SK-N-SH treated with all-trans-retinoic acid at 6 μM for 48 hours (cell line): Measurements from ENCODE around the gene GPSM3.

Source experiments
- ATAC-seq: fragments of 200-7000 bp; cut with Tn5 transposase; 3 replicates; pipeline ENCODE4 v1.9.1; 2020; ENCODE audit warnings: mild to moderate bottlenecking, moderate library complexity
- ARNTL ChIP-seq: fragments of 450-650 bp; formaldehyde crosslinking; IDR thresholded peaks from 2 replicates; pipeline ENCODE4 v1.5.0; 2020; ENCODE audit warnings: low read depth, mild to moderate bottlenecking, moderate library complexity, borderline replicate concordance
- BACH2 ChIP-seq: fragments of 250-450 bp; sonication (Bioruptor Pico); IDR thresholded peaks from 2 replicates; pipeline ENCODE4 v1.9.0; 2021; ENCODE audit warnings: mild to moderate bottlenecking, borderline replicate concordance
- CSDC2 ChIP-seq: fragments of 250-450 bp; sonication (Bioruptor Pico); IDR thresholded peaks from 2 replicates; pipeline ENCODE4 v1.5.0; 2020; ENCODE audit warnings: mild to moderate bottlenecking, moderate library complexity
- ESRRG ChIP-seq: fragments of 250-450 bp; sonication (Bioruptor Pico); IDR thresholded peaks from 2 replicates; pipeline ENCODE4 v1.6.1; 2021; ENCODE audit warnings: mild to moderate bottlenecking
- GLIS3 ChIP-seq: fragments of 250-450 bp; sonication (Bioruptor Pico); IDR thresholded peaks from 2 replicates; pipeline ENCODE4 v1.5.0; 2020; ENCODE audit warnings: mild to moderate bottlenecking, moderate library complexity
- ISL1 ChIP-seq: fragments of 250-450 bp; sonication (Bioruptor Pico); IDR thresholded peaks from 2 replicates; pipeline ENCODE4 v2.1.2; 2022; ENCODE audit warnings: mild to moderate bottlenecking, moderate library complexity
- OSR1 ChIP-seq: fragments of 250-450 bp; sonication (Bioruptor Pico); IDR thresholded peaks from 2 replicates; pipeline ENCODE4 v1.8.0; 2022; ENCODE audit warnings: moderate library complexity, mild to moderate bottlenecking, inconsistent platforms
- PPARA ChIP-seq: fragments of 250-450 bp; sonication (Bioruptor Pico); IDR thresholded peaks from 2 replicates; pipeline ENCODE4 v1.5.0; 2020; ENCODE audit warnings: mild to moderate bottlenecking, borderline replicate concordance
- RARB ChIP-seq: fragments of 250-450 bp; sonication (Bioruptor Pico); IDR thresholded peaks from 2 replicates; pipeline ENCODE4 v1.8.0; 2021; ENCODE audit warnings: mild to moderate bottlenecking, moderate library complexity
- SNAI2 ChIP-seq: fragments of 250-450 bp; sonication (Bioruptor Pico); IDR thresholded peaks from 2 replicates; pipeline ENCODE4 v1.5.0; 2020; ENCODE audit warnings: mild to moderate bottlenecking, moderate library complexity
- TCF4 ChIP-seq: fragments of 250-450 bp; sonication (Bioruptor Pico); IDR thresholded peaks from 2 replicates; pipeline ENCODE4 v1.8.0; 2021; ENCODE audit warnings: mild to moderate bottlenecking, moderate library complexity, borderline replicate concordance
- TOX ChIP-seq: fragments of 250-450 bp; sonication (Bioruptor Pico); IDR thresholded peaks from 2 replicates; pipeline ENCODE4 v1.8.0; 2021; ENCODE audit warnings: mild to moderate bottlenecking, moderate library complexity, borderline replicate concordance
- ZC3H10 ChIP-seq: fragments of 250-450 bp; sonication (Bioruptor Pico); IDR thresholded peaks from 2 replicates; pipeline ENCODE4 v1.5.1; 2021; ENCODE audit warnings: mild to moderate bottlenecking, moderate library complexity
- ZFP3 ChIP-seq: fragments of 250-450 bp; sonication (Bioruptor Pico); IDR thresholded peaks from 2 replicates; pipeline ENCODE4 v1.5.0; 2020; ENCODE audit warnings: mild to moderate bottlenecking, moderate library complexity
- ZNF565 ChIP-seq: fragments of 450-650 bp; formaldehyde crosslinking; conservative IDR thresholded peaks from 2 replicates; pipeline ENCODE4 v1.5.0; 2020; ENCODE audit warnings: low read depth, mild to moderate bottlenecking, moderate library complexity
- ZNF70 ChIP-seq: fragments of 450-650 bp; formaldehyde crosslinking; IDR thresholded peaks from 2 replicates; pipeline ENCODE4 v1.5.0; 2020; ENCODE audit warnings: mild to moderate bottlenecking, moderate library complexity
- ZNF8 ChIP-seq: fragments of 450-650 bp; formaldehyde crosslinking; IDR thresholded peaks from 2 replicates; pipeline ENCODE4 v1.5.0; 2020; ENCODE audit warnings: mild to moderate bottlenecking, moderate library complexity
- TF ChIP-seq, protein P1 (sequence below): fragments of 250-450 bp; sonication (Bioruptor Pico); IDR thresholded peaks from 2 replicates; pipeline ENCODE4 v1.8.0; 2020; ENCODE audit warnings: mild to moderate bottlenecking, moderate library complexity, borderline replicate concordance
- TF ChIP-seq, protein P2 (sequence below): fragments of 250-450 bp; sonication (Bioruptor Pico); IDR thresholded peaks from 2 replicates; pipeline ENCODE4 v1.5.1; 2021; ENCODE audit warnings: mild to moderate bottlenecking, moderate library complexity
- TF ChIP-seq, protein P3 (sequence below): fragments of 250-450 bp; sonication (Bioruptor Pico); IDR thresholded peaks from 2 replicates; pipeline ENCODE4 v1.5.1; 2020; ENCODE audit warnings: low read depth, mild to moderate bottlenecking, moderate library complexity
- TF ChIP-seq, protein P4 (sequence below): fragments of 250-450 bp; sonication (Bioruptor Pico); IDR thresholded peaks from 2 replicates; pipeline ENCODE4 v1.5.0; 2020; ENCODE audit warnings: mild to moderate bottlenecking, moderate library complexity

The GPSM3 gene

DNA sequence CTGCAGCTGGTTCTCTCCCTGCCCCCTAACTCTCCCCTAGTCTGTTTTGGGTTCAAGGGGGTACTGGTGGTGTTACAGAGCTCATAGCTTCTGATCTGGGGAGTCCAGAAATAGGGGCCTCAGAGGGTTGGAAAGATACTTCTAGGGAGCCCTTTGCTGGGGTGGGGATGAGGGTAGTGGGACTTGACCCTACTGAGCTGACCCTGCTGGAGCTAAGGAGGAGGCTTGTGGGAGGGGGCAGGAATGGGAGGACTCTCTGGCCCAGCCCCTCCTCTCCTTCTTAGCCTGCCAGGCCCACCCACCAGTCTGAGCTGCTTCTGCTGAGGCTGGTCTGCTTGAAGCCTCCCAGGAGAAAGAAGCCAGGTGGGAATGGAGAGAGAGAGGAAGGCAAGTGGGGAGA is 28.1 kb downstream of the GPSM3 start, which contains the start of gene EGFL8:
Gene EGFL8, plus strand, starts transcription at position 301 of the 400 bp plus-strand sequence. CDS start 1,571 bp downstream, outside the sequence.
- ATAC-seq, result no peak
- no peak for TF ChIP-seq ZC3H10 (CRISPR knock-in tag)
- no peak for TF ChIP-seq TCF4

DNA sequence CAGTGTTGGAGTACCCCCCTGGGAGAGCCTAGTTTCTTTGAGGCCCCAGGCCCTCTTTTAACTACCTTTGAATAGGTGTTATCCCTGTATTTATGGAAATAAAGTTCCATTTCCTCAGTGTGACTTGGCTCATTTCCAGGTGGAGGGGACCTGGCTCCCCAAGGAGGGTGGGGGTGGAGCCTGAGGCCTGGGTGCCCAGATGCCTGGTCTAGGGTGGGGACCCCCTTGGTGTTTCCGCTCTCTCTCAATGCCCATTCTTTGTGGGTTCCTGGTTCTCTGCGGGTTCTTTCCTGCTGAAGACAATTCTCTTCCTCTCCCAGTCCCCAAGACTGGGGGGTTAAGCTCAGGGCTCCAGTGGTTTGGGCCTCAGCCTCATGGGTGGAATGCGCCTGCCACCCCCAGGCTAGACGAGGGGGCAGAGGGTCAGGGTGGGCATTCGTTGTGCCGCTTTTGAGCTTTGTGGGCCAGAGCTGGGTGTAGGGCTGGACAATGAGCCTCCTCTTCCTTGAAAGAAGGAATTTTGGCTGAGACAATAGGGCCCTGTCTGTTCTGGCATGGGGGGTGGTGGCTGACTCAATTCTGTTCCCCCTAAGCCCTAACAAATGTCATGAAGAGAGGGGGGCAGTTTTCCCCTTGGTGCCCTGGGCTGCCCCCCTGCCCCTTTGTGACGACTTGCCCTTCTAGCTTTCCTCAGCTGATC is 28.7 kb downstream of the GPSM3 start:
- ATAC-seq, result no peak
- TF ChIP-seq RARB (CRISPR knock-in tag) (no peak), ISL1 (CRISPR knock-in tag) (no peak), TOX (CRISPR knock-in tag) (no peak), CSDC2 (CRISPR knock-in tag) (no peak), ESRRG (CRISPR knock-in tag) (no peak), PPARA (CRISPR knock-in tag) (no peak), OSR1 (no peak), SNAI2 (CRISPR knock-in tag) (no peak), ZNF70 (CRISPR knock-in tag) (no peak), ARNTL (CRISPR knock-in tag) (no peak), ZC3H10 (CRISPR knock-in tag) (no peak), ZNF8 (CRISPR knock-in tag) (no peak)
- TF ChIP-seq, protein P1, sequence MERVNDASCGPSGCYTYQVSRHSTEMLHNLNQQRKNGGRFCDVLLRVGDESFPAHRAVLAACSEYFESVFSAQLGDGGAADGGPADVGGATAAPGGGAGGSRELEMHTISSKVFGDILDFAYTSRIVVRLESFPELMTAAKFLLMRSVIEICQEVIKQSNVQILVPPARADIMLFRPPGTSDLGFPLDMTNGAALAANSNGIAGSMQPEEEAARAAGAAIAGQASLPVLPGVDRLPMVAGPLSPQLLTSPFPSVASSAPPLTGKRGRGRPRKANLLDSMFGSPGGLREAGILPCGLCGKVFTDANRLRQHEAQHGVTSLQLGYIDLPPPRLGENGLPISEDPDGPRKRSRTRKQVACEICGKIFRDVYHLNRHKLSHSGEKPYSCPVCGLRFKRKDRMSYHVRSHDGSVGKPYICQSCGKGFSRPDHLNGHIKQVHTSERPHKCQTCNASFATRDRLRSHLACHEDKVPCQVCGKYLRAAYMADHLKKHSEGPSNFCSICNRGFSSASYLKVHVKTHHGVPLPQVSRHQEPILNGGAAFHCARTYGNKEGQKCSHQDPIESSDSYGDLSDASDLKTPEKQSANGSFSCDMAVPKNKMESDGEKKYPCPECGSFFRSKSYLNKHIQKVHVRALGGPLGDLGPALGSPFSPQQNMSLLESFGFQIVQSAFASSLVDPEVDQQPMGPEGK (CRISPR knock-in tag), result no peak
- TF ChIP-seq, protein P2, sequence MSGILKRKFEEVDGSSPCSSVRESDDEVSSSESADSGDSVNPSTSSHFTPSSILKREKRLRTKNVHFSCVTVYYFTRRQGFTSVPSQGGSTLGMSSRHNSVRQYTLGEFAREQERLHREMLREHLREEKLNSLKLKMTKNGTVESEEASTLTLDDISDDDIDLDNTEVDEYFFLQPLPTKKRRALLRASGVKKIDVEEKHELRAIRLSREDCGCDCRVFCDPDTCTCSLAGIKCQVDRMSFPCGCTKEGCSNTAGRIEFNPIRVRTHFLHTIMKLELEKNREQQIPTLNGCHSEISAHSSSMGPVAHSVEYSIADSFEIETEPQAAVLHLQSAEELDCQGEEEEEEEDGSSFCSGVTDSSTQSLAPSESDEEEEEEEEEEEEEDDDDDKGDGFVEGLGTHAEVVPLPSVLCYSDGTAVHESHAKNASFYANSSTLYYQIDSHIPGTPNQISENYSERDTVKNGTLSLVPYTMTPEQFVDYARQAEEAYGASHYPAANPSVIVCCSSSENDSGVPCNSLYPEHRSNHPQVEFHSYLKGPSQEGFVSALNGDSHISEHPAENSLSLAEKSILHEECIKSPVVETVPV (CRISPR knock-in tag), result no peak
- TF ChIP-seq, protein P3, sequence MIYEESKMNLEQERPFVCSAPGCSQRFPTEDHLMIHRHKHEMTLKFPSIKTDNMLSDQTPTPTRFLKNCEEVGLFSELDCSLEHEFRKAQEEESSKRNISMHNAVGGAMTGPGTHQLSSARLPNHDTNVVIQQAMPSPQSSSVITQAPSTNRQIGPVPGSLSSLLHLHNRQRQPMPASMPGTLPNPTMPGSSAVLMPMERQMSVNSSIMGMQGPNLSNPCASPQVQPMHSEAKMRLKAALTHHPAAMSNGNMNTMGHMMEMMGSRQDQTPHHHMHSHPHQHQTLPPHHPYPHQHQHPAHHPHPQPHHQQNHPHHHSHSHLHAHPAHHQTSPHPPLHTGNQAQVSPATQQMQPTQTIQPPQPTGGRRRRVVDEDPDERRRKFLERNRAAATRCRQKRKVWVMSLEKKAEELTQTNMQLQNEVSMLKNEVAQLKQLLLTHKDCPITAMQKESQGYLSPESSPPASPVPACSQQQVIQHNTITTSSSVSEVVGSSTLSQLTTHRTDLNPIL (CRISPR knock-in tag), result no peak
- TF ChIP-seq, protein P4, sequence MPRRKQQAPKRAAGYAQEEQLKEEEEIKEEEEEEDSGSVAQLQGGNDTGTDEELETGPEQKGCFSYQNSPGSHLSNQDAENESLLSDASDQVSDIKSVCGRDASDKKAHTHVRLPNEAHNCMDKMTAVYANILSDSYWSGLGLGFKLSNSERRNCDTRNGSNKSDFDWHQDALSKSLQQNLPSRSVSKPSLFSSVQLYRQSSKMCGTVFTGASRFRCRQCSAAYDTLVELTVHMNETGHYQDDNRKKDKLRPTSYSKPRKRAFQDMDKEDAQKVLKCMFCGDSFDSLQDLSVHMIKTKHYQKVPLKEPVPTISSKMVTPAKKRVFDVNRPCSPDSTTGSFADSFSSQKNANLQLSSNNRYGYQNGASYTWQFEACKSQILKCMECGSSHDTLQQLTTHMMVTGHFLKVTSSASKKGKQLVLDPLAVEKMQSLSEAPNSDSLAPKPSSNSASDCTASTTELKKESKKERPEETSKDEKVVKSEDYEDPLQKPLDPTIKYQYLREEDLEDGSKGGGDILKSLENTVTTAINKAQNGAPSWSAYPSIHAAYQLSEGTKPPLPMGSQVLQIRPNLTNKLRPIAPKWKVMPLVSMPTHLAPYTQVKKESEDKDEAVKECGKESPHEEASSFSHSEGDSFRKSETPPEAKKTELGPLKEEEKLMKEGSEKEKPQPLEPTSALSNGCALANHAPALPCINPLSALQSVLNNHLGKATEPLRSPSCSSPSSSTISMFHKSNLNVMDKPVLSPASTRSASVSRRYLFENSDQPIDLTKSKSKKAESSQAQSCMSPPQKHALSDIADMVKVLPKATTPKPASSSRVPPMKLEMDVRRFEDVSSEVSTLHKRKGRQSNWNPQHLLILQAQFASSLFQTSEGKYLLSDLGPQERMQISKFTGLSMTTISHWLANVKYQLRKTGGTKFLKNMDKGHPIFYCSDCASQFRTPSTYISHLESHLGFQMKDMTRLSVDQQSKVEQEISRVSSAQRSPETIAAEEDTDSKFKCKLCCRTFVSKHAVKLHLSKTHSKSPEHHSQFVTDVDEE (CRISPR knock-in tag), result no peak

DNA sequence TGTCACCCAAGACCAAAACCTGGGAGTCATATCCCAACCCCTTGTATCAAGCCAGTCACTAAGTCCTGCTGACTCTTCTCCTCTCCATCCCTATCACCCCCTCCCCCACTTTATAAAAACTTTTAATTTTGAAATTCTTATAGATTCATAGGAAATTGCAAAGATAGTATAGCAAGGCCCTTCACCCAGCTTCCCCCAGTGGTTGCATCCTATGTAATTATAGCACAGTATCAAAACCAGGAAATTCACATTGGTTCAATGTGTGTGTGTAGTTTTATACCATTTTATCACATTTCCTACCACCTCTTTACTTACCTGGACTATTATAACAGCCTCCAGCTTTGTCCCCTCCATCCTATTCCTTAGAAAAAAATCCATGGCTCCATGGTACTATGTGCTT is 34.4 kb downstream of the GPSM3 start:
- ATAC-seq, result no peak
- no peak for TF ChIP-seq TCF4
- TF ChIP-seq ZC3H10 (CRISPR knock-in tag), result no peak
- TF ChIP-seq ISL1 (CRISPR knock-in tag), result no peak
- TF ChIP-seq, protein P4 (CRISPR knock-in tag), result no peak
- TF ChIP-seq, protein P3 (CRISPR knock-in tag), result no peak
- no peak for TF ChIP-seq ESRRG (CRISPR knock-in tag)
- TF ChIP-seq RARB (CRISPR knock-in tag), result no peak
- TF ChIP-seq PPARA (CRISPR knock-in tag), result no peak
- TF ChIP-seq GLIS3 (CRISPR knock-in tag), result no peak
- TF ChIP-seq, protein P1 (CRISPR knock-in tag), result no peak
- TF ChIP-seq CSDC2 (CRISPR knock-in tag), result no peak
- TF ChIP-seq BACH2 (CRISPR knock-in tag), result no peak
- no peak for TF ChIP-seq OSR1
- TF ChIP-seq ARNTL (CRISPR knock-in tag), result no peak
- no peak for TF ChIP-seq ZNF70 (CRISPR knock-in tag)
- TF ChIP-seq ZFP3 (CRISPR knock-in tag), result no peak
- TF ChIP-seq ZNF565 (CRISPR knock-in tag), result no peak
